DMS114 treated with DMSO at 0.1 percent for 48 hours (cell line): ENCODE data around the gene VDR.

Experiments used
- DNase-seq: peaks from one replicate; lab custom pipeline; 2025; ENCODE audit not compliant: unreplicated experiment; lab: John Stamatoyannopoulos, UW

Gene VDR

DNA sequence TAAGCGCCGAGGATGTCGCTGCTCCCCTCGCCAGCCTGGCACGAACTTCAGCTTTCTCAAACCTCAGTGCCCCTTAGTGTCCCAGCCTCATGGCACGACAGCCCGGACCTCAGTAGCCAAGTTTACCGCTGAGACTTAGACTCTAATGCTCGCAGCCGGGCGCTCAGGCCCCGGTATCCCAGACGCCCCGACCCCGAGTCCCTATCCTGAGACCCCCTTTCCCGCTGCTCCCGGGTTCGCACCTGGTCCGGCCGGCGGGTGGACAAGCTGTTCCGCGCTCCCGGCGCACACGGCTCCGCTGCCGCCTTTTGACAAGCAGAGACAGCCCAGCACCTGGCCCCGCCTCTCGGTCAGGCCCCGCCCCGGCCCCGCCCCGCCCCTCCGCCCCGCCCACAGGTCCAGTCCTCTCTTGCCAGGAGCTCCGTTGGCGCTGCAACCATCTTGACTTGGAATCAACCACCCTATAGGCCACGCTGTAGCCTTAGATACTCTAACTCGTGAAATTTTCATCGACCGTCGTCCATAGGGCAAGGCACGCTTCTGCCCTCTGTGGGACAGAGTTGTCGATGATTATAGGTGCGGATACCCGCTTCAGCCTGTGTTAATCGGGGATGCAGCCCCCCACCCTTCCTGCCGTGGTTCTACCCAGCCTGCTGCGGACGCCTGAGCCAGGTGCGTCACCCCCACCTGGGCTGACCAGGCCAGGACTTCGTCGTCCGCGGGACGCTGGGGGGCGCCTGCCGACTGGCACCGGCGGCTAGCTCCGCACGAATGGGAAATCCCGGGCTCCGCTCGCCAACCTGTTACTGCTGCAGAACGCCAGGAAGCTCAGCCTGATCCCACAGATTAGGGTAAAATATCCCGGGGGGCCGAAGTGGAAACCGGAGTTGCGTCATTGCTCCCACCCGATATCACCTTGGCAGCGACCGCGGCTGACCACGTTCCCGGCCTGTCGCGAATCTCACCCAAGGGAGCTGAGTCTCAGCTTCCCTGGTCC lies at the start of gene VDR:
TSS of gene VDR (minus strand) at position 282 of the 997 bp plus-strand sequence. CDS start 25,881 bp downstream, outside the sequence.
- peak; percentile 81 for DNase-seq

DNA sequence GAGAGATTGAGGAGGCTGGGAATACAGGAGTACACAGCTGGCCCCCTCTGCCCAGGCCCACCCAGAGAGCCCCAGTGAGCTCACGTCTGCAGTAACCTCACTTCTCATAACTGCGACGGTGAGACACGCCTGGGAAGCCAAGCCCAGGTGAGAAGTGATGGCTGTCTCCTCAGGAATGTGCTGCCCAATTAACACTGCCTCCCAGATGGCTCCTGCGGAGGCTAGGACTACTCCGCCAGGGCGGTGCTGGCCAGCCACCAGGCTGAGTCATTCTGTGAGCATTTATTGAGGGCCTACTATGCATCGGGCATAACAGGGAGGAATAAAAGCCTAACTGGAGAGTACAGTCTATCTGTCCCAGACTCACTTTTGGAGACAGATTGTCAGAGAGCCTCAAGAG lies 49.3 kb upstream of the VDR start:
- no peak for DNase-seq

DNA sequence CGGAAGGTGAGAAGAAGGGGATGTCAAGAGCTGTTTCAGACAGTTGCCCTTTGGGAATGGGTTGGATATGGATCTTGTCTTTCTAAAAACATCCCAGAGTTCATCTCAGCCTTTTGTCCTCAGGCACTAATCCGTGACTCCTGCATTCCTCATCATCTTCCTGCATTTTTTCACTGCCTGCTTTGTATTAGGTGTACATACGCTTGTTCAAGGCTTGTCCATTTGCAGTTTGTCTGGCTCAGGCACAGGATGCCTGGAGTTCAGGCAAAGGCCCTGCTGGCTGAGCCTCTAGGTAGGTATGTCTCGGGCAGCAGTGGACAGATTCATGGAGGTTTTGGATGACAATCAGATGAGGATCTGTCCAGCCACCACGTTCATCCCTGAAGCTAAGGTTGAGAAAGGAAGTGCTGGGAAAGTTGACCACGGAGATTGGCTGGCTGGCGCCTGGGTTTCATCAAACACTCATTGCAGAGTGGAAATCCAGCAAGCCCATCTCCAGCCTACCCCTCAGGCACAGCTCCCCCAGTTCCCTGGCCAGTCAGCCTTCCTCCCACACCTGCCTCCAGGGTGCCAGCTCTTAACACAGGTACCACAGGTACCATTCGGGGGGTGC lies 46.2 kb upstream of the VDR start:
- no peak for DNase-seq

DNA sequence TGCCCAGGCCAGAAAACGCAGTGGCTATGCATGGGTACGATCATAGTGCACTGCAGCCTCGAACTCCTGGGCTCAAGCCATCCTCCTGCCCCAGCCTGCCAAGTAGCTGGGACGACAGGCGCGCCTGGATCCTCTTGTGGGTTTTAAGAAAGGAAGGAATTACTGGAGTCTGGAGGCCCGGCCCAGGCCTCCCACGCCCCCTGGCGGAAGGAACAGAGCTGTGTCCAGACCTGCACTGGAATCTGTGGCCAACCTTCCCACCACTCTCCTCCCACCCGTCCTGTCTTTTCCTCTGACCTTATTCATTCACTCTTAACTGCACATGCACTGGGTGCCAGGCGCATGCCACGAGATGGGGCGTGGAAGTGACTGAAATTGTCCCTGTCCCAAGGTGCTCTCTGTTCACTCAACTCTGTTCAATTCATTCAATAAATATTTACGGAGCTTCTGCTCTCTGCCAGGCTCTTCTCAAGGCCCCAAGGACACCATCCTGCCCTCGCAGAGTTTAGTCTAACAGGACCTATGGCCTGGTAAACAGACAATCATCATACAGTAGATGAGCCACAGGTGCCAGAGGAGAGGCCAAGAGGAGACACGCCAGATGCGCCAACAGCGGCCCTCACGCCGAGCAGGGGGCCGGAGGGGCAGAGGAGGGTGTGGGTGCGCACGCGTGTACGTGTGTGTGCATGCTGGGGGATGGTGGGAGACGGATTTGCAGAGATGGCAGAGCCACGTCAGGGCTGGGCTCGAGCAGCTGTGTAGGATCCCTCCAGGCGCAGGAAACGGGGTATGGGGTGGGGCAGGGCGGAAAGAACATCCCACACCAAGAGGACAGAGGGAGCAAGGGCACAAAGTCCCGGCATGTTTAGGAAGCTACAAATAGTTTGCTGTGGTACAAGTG lies 44.9 kb upstream of the VDR start:
- DNase-seq = peak; percentile 59

DNA sequence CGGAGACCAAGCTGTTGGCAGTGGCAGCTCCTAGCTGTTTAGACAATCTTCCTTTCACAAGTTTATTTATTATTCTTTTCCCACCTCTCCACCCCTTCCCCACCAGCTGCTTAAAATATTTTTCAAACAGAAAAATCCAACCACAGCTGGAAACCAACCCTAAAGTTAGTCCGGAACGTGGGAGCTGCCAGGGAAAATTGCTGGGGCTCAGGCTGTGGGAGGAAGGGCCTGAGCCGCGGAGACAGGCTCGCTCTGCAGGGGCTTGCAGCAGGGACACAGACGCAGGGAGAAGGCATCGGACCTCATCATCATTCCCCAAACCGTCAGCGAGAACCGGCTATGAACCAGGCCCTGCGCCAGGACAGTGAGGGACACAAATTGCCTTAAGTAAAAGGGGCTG lies 42.5 kb upstream of the VDR start:
- no peak for DNase-seq

DNA sequence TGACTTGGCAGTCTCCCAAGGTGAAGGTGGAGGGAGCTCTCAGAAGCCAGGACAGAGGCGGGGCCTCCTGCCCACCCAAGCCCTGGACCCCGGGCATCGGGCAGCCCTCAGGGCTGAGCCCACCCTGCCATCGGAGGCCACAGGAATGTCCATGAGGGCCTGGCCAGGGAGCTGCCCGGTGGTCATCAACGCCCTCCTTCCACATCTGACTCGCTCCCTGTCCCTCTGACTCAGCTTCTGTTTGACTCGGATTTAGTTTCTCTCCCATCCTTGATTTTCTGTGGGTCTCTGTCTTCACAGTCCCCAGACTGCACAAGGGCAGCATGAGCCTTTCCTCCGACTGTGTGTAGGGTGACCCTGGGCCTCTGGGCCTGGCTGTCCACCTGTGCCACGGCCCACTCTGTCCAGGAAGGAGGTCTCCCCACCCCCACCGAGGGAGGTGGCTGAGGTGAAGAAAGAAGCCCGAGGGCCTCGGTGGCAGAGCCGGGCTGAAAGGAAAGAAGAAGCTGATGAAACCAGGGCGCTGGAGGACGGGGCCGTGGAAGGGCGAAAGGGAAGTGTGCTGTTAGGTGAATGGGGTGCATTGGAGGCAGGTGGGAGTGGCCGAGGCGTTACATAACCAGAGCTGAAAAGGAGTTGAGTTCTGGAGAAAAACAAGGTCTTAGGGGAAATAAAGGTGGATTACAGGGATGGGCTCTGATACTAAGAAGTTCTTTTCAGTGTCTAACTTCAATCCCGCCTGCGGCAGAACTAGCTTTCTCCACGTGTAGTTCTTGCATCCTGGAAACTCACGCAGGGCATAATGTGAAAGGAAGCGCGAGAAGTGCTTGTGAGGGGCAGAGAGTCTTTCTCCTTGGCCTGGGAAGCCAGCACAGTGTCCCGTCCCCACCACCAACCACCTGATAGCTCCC lies 41.9 kb upstream of the VDR start:
- DNase-seq = no peak

DNA sequence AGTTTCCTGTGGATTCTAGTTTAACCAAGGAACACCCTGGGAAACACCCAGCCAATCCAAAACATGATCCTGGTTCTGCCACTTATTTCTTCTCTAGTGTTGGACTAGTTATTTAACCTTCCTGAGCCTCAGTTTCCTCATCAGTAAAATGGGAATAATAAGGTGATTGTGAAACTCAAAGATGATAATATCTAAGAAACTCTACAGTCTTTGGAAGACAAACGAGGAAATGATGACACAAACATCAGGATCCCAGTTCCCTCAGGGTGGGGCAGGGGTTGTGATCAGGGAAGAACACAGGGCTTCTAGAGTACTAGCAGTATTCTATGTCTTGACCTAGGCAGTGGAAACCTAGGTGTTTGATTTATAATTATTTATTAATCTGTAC lies 40.5 kb upstream of the VDR start:
- DNase-seq = no peak

DNA sequence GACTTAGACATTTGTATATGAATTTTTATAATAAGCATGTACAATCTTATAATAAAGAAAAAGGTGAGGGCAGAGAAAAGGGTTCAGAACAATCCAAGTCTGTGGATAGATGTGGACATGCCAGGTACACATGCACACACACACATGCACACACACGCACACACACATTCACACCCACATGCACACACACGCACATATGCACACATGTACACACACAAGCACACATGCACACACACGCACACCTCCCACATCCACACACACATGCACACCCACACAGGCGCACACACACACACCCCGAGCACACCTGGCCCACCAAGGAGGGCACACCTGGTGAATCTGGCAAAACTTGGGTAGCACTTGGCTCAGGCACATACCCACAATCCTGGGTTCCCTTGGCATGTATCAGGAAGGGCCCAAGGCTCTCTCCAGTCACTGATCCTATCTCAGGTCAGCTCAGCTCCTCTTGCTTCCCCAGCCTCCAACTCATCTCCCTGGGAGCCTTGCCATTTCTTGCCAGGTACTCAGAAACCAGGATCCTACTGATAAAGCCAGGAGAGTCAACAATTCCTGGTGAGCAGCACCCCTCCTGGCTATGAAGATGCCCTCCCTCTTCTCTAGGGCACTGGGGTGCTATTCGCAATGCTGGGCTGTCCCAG lies 40.0 kb upstream of the VDR start:
- DNase-seq = no peak

DNA sequence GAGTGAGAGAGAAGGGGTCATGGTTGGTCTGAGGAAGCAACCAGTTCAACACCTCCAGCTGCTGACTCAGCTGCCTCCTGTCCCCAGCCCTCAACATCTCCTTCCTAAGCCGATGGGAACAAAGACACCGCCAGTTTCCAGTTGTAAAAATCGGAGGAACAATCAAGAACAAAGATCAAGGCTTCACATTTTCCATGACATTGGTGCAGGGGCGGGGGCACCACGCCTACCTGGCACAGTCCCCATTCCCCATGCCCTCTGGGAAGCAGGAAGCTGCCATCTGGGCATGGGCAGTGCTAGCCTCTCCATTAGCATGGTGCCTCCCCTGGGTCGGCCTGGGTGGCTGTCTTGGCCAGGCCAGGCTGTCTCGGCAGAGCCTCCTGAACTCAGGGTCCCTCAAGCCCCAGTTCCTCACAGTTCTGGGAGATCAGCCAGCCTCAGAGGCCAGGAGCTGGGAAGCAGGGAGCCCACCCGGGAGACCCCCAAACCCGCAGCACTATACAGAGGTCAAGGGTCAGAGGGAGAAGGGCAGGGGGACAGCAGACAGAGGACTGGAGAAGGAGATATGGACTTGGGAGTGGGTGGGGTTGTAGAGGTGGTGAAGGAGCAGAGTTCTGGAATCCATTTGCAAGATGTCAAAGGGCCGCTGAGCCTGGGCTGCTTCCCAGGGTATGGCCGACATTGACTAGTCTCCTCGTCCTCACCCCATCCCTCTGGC lies 39.0 kb upstream of the VDR start:
- no peak for DNase-seq

DNA sequence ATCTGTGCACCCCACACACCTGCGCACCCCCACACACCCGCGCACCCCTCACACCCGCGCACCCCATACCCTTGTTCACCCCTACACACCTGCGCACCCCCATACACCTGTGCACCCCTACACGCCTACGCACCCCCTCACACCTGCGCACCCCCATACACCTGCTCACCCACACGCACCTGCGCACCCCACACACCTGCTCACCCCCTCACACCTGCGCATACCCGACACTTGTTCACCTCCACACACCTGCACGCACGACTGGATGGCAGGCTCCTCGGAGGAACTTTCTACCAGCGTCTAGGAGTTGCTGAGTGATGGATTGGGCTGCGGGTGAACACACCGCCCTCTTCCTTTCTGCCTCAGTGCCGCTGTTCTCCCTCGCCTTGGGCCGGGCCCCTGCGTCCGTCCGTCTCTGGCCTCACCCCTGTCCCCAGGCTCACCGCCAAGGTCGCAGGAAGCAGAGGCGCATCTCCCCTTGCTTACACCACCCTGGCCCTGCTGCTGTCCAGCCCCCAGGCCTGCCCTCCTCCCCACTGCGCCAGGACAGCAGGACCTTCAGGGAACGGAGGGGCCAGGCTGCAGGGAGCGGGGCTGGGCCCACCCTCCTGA lies 37.9 kb upstream of the VDR start:
- no peak for DNase-seq

DNA sequence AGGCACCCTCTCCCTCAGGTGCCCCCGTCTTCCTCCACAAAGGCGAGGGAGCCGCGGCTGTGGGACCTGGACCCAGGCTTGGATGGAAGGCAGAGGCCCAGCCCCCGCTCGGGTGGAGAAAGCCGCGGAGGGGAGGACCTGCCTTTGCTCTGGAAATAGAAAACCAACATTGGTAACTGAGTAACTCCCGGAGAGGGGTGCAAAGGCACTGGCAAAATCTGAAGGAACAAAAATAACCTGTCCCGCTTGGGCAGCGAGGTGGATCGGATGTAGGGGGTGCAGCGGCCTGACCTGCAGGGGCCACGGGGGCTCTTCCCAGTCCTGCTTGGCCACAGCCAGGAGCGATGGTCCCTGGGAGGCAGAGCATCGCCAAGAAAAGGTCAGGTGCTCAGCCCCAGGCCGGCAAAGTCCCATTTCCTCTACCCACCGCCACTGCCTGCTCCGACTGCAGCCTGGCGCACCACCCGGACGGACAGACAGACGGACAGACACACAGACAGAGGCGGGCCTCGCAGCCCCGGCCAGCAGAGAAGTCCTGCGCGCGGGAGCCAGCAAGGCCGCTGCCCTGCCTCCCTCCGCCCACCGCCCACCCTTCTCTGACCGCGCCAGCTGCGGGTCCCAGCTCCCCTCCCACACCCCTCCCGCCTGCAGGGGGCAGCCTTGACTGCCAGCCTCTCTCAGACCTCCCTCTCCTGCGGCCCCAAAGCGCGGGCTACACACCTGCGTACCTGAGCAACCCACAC lies 37.2 kb upstream of the VDR start:
- DNase-seq = no peak

DNA sequence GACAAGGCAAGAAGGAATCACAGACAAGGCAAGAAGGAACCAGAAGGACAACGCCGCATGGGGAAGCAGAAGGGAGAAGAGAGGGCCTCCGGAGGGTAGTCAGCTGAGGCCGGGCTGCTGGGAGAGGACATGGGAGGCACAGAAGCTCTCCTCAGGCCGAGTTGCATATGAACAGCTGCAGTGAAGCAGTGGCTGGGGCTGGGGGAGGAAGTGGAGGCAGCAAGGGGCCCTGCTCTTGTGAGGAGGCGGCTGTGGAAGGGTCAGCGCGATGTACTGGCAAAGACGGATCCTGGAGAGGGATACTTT lies 36.6 kb upstream of the VDR start:
- no peak for DNase-seq

DNA sequence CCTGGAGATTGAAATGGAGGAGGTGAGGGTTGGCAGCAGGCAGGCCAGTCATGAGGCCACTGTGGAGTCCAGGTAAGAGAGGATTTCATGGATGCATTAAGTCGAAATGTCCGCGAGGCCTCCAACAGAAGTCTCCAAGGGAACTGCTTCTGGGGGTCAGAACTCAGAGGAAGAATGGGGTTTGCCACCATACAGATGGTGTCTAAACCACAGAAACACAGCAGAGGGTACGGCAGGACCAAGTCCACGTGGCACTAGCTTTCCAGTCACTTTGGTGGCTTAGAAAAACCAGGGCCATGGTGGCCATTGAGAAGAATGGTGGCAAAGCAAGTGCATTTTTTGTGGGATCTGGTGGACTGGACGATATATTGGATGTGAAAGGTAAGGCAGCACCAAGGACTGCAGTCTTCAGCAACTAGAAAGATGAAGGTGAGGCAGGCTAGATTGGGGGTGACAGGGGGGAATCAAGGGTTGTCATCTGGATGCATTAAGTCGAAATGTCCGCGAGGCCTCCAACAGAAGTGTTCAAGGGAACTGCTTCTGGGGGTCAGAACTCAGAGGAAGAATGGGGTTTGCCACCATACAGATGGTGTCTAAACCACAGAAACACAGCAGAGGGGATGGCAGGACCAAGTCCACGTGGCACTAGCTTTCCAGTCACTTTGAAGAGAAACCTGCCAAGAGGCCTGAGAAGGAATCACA lies 36.1 kb upstream of the VDR start:
- no peak for DNase-seq

DNA sequence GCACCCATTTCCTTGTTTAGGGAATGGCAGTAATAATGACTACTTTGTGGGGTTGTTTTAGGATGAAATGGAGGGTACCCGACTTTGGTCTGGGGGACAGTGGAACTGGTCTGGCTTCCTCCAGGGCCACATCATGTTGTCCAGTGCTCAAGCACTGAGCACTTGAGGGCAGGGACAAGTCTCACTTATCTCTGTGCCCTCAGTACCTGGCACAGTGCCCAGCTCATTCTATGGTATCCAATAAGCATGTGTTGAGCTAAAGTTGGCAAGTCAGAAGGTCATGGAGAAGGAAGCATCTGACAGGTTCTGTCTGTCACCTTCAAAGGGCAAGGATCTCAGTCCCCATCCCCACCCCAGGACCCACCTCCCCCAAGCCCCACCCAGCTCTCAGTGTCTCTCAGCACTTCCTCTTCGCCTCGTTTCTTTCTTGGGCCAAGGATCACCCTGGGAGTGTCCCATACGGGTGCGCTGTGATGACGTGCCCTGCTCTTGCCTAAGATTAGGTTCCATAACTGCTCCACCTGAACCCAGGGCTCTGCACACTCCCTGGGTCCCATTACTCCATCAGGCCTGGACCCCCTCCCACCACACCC lies 34.3 kb upstream of the VDR start:
- DNase-seq = no peak

DNA sequence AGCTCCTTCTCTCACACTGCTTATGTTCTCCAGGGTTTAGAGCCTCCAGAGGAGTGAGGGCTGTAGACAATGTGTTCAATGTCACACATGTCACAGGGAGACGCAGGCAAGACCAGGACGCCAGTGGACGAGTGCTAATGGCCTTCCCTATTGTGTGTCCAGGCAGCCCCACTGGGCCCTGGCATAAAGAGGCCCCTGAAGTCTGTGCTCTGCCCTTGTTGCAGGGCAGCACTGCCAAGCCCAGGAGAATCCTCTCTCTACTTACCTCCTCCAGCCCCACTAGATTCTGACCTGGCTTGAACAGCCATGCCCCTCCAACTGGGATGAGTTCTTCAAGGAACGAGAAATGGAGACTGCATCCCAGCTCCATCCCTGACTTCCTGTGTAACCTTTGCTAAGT lies 33.8 kb upstream of the VDR start:
- no peak for DNase-seq

DNA sequence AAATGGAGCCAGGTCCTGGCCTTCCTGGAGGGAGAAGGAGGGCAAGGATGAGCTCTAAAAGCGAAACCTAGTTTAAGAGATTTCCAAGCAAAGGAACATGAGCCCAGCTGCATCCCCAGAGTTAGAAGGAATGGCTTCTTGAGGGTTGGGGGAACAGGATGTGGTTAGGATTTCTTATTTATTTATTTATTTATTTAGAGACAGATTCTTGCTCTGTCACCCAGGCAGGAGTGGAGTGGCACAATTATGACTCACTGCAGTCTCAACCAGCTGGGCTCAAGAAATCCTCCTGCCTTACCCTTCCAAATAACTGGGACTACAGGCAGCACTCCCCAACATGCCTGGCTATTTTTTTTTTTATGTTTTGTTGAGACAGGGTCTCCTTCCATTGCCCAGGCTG lies 33.3 kb upstream of the VDR start:
- DNase-seq = no peak

DNA sequence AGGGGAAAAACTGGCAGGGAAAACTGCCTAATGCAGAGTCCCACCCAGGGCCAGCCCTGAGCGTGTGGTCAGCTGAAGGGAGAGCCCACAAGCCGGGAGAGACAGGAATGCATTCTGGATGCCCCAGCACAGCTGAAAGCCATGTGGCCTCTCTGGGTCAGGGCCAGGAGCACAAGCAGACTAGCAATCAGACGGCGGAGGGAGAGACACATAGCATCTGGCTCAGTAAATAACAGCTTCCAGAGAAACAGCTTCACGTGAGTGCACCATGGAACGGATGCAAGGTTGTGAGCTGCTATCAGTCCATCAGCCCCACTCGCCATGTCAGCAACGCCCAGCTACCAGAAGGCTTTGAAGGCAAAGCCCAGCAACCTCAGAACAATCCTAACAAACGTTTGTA lies 30.4 kb upstream of the VDR start:
- no peak for DNase-seq
